GM21825 (cell line): Measurements from ENCODE around the gene TRIM32.
A peak's percentile ranks its signal among the peaks of the same experiment; 100 is the strongest.

Experiments used
- ATAC-seq: cut with Tn5 transposase; IDR thresholded peaks from one replicate; pipeline ENCODE4 v1.9.1; 2021; ENCODE audit warnings: mild to moderate bottlenecking, moderate library complexity; ENCODE audit not compliant: unreplicated experiment

The TRIM32 gene

DNA sequence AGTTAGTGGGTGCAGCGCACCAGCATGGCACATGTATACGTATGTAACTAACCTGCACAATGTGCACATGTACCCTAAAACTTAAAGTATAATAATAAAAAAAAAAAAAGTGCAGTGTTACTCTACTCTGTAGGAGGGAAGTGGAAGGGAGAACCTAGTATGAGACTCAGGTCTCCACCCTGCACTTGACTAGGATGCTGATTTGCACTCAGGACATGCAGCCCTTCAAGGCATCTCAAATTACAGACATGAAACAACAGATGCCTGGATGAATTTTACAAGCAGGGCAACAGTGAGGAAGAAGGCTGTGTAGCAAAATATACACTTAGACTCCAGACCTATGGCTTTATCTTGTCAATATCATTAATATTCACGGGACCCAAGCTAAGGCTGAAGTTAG is 16.5 kb downstream of the TRIM32 start:
- no peak for ATAC-seq

DNA sequence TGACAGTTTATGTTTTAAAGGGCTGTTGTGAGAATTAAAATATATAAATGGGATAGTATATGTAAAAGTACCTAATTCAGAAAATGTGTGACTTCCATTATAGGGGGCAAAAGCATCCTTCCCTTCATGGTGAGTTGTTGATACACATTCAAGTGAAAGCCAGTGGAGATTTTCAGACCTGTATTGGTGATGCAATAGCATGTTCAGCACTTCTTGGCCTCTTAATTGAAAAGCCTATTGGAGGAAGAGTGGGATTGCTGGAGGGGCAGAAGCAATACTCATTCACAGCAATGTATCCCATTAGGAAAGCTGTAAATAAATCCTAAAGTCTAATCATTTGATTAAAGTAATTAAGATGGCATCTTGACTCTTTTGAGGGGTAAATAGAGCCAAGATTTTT is 17.4 kb downstream of the TRIM32 start:
- ATAC-seq, result no peak

DNA sequence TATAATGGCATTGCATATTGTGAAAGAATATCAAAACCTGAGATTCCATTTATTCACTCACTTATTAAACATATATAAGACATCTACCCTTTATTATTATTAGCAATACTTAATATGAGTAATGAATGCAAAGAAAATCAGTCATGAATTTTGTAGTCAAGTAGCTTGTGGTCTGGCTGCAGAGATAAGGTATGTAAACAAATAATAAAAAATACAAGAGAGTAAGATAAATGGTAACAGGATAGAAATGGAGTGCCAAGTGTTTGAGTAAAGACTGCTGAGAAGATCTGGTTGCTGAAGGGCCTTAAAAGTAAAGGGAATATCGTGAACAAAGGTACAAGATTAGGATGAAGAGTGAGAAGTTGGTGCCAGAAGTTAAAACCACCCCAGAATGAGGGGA is 18.4 kb downstream of the TRIM32 start:
- no peak for ATAC-seq

DNA sequence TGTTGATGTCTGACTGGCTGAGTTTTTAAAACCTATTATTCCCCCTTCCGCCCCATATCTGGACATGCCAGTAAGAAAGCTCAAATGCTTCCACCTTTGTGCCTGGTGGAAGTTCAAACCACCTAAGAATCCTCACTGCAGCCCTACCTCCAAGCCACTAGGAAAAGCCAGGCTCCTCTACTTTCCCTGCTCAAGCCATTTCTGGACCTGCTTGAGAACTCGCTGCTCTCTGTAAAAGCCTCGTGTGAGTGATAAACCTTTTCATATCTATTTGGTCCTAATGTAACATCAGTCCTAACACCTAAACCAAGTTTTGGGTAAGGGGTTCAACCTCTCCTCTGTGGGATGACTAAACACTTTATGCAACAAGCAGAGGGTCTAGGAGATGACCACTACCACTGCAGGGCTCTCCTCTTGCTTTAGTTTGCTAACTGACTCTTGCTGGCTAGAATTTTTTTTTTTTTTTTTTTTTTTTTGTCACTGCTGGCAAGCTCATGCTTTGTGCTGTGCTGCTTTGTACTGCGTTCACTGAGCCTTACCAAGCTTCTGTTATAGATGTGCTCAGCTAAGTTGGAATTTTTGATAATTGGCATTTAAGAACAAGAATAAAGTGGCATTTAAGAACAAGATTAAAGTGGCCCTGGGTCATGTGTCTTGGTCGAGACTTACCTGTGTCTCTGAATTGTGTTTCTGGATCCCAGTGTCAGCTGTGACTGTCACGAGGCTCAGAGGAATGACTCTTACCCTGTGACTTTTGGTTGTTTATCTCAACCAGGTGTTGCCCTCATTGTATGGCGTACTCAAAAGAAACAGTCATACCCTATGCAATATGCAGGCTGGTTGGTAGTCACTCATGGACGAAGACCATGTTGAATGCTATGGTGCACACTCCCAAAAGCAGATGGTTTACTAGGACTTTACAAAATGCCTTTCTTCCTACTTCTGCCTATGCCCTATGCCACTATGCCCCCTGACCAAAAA is 19.5 kb downstream of the TRIM32 start:
- no peak for ATAC-seq

DNA sequence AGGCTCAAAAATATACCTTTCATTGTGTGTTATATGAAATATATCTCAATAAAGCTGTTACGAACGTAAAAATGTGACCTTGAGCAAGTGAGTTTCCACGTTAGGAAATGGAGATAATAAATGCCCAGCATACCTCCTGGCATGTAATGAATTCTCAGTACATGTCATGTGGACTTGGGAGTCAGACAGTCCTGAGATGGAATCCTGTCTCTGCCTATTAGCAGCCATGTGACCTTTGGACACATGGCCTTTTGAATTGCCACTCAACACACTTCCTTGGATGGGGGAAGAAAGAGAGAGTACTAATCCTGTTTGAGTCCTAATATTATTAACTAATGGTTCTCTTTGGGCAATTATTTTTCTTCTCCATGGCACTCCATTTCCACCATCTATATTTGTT is 25.7 kb downstream of the TRIM32 start:
- ATAC-seq, result no peak

DNA sequence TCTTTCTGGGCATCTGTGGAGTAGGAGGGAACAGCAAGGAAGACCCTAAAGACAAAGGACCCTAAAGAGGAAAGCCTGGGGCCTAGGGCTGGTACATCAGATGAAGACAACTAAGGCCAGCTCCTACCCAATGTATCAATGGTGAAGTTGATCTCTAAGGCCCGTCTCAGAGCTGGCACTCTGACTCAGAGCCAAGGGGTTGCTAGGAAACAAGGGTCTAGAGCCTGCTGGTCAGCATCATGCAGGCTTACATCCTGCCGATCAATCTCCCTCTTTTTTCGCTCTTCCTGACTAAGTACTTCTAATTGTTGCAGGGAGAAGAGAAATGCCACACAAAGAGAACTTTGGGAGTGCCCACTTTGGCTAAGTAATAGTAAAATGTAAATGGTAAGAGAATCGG is 26.2 kb downstream of the TRIM32 start:
- no peak for ATAC-seq

DNA sequence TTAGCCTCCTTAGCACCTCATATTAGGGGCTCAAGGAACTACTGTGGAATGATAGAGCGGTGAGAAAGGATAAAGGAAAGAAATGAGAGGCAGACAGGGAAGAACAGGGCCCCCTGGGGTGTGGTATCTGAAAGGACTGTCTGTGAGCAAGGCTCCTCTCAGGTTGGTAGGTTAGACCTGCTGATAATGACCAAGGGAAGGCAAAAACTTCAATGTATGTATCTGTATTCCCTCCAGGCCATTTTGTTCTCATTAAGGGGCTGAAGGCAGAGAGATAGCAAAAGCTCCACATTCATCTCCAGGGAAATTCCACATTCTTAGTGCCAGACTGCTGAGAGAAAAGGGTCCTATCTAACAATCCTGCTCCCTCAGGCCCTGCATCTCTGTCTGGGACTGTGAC is 28.6 kb downstream of the TRIM32 start:
- ATAC-seq, result no peak

DNA sequence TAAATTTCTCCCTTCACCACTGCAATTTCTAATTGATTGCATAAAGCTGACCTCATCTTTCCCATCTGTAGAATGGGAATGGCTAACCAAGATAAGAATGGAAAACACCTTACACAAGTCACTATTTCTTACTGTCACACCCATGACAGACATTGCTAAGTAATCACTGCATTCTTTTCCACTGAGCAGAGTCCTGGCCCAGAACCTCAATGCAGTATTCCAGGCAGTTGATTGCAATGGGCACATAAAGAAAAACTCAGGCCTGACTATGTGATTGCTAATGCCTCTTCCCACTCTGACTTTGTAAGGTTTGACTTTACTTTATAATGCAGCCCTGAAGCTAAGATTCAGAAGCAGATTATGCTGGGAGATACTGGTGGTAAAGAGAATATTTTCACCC is 29.3 kb downstream of the TRIM32 start:
- ATAC-seq, result no peak

DNA sequence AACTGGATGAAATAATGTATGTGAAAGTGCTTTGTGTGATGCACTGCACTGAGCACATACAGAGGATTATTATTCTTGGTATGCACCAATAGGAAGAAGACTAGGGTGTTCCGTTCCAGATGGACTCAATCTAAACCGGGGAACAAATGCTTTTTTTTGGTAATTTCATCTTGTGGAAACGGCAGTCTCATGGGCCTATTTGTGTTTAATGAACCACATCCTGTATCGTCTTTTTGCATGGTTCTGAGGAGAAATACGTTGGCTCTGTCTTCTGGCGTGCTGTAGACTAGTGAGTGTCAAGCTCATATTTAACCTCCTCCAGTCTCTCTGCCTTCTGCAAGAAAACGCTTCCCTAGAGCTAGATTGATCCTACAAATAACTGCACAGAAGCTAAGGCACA is 30.0 kb downstream of the TRIM32 start:
- no peak for ATAC-seq

DNA sequence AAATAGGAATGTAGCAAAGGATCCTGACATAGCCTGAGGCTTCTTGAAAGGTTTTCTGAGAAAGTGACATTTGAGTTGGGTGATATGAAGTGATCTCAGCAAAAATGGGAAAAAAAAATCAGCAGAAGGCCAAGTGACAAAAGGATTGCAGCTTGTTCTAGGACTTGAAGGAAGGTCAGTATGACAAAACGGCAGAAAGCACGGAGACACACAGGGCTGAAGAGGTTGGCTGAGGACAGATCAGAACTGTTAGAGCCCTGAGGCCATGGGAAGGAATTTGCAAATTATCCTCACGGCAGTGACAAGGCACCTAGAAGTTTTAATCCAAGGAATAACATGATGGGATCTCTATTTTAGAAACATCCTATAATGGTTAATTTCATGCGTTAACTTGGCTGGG is 31.0 kb downstream of the TRIM32 start:
- no peak for ATAC-seq

DNA sequence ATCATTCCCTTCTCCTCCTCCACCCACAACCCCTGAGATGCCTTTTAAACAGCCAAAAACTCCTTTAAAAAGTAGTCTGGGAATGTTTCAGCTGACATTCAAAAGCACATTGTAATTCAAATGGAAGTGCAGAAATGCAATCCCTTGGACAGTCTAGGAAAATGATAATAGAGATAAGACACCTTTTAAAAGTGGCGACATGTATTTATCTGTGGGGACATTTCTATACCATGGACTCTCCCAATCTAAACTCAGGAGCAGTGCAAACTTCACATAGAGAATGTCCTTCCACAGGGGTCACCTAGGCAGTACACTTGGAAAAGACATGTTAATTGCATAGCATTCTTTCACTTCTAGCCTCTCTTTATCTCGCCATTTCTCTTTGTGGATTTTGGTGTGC is 33.0 kb downstream of the TRIM32 start:
- ATAC-seq, result no peak

DNA sequence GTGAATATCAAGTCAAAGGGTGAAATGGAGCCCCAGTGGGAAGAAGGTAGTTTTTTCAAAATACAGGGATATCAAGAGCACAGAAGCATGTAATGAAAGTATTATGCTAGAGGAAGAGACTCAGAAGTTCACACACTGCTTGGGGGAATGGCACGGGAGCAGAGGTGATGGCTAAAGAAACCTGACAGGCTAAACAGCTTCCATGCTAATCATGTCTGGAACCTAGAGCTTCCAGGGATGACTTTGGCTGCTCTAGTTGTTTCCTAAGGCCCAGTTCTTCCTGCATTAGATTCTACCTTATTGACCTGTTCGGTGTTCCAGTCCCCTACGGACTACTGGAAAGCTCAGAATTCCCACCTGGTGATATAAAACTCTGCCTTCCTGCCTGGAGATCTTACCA is 34.3 kb downstream of the TRIM32 start:
- ATAC-seq, result no peak

DNA sequence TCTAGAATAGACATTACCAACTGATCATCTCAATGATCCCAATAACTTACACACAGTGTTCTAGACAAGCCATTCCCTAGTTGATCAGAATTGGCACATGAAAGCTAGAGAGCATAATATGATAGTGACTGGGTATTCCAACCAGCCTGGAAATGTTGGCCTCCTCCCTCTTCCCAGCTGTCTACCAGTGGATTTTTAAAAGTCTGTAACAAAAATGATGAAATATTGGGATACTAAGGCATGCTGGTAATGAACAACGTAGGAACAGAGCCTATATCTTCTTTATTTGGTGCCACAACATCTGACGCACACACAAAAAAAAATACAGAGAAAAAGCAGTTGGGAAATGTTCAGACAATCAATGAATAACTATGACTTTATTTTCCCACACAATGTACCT is 34.8 kb downstream of the TRIM32 start:
- no peak for ATAC-seq

DNA sequence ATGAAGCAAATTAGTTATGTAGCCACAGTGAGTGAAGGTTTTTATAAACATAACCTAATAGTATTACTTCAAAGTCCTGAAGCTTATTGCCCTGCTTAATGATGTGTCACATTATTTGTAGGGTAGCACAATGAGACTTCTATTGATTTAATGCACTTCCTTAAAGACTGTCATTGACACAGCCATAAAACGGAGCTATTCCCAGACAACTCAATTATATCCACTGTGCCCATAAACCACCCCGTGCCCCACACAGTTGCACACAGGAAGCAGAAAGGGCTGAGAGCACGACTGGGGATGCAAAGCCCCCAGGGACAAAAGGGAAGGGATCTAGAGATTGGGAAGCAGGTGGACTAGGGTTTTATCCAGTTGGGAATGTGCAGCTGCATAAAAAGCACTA is 37.0 kb downstream of the TRIM32 start:
- ATAC-seq, result no peak

DNA sequence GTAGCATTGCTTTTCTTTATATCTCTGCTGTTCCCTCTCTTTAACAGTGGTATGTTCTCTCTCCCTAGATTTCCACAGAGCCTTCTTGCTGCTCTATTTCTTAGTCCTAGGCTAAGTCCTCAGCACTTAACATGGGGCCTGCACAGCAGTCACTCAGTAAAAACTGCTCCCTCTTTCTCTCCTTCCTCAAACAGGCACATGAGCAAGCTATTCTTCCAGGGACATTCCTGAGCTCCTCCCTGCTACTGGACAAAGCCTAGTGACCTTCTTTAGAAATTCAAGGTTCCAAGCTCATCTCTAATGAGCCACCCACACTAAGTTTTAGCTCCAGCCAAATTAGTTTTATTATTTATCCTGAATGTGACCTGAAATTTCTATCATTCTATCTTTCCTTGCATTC is 39.5 kb downstream of the TRIM32 start:
- no peak for ATAC-seq

DNA sequence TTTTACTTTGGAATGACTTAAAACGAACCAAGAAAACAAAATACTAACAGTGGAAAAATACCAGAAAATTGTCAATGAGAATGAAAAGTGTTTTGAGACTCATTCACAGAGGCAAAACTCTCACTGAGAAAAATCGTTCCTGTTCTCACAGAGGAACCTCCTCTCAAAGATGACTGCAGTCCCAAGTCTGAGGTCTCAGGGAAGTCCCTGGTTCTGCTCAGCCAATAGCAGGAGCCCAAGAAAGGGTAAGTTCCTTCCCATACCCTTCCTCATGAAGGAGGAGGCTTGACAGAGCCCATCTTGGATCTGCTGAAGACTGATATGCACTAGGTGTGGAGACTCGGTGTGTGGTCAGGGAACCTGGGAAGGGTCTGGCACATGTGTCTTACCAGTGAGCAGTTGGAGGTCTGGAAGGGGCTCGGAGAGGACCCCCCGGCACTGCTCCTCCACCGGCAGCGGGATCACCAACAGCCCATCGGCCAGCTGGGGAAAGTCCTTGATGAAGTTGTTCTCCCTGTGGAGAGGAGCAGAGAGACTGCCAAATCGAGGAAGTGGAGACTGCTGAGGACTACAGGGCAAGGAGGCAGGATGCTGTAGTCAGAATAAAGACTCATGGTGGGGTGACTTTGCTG is 46.0 kb downstream of the TRIM32 start:
- no peak for ATAC-seq

DNA sequence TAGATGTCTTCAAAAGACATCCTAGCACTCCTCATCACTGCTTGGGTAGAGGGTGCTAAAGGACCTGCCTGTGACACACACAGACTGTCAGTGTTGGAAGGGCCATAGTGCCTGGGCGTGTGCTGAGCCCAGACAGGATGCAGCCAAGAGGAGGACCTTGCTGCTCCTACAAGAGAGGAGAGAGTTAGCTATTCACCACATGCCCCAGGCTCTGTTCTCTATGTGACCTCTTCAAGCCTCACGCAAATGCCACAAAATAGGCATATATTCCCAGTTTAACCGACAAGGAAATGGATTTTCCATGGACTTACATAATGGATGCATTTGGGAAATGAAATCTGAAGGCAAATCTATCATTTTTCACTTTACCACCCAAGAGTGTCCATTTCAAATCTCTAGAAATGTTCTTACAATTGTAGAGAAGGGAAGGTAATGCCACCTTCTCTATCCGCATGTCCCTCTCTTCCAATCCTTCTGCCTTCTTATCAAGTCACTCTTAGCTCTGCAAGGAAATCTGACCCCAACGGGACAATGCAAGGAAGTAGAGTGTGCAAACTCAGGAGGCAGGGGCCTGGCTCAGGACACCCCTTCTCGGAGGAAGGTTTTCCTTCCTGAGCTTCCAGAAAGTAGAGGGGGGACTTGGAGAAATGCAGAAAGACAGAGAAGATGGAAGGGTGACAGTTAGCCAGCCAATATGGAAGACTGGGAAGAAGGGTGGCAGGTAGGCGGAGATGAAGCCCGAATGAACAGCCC is 49.5 kb downstream of the TRIM32 start:
- no peak for ATAC-seq

DNA sequence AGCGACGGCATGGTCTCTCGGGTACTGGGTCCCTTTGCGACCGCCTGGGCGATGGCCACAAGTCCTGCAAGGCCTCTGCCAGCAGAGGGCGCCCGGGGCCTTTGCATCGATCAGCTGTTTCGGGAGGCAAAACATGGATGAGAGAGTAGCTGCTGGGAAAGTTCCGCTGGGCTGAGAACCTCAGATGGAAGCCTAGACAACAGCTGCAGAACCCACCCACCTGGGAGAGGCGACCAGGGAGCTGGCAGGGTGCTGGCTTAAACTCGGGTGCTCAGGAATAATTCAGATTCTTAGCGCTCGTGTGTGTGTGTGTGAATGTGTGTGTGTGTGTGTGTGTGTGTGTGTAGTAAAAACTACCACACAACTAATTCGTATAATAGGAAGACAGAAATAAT is 50.0 kb downstream of the TRIM32 start:
- ATAC-seq, result peak; percentile 70

DNA sequence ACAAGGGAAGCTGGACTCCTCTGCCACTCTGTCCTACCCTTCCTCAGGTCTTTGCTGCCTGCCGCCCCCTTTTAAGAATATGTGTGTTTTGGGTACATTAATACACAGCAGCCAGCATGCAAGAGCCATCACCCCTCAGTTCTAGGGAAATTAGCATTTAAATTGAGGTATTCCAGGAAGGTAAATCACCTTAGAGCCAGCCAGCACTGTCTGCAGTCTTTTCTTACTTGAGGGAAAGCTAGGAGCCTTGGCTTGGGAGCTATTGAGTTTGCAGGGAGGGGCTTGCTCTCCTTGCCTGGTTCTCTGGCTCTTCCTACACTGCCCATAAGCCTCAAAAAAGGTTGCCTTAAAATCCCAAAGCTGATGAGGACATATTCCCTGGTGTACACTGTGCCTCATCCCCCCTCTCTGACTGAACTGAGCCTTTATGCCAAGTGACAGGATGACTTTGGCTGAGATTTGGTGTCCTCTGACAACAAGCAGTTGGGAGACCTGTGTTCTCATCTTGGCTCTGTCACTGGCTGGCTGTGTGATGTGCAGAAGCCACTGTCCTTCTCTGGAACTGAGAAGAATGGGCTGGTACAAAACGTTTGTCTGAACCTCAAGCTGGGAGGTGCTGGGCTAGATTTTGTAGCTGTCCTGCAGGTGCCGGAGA is 54.1 kb downstream of the TRIM32 start:
- ATAC-seq, result no peak

DNA sequence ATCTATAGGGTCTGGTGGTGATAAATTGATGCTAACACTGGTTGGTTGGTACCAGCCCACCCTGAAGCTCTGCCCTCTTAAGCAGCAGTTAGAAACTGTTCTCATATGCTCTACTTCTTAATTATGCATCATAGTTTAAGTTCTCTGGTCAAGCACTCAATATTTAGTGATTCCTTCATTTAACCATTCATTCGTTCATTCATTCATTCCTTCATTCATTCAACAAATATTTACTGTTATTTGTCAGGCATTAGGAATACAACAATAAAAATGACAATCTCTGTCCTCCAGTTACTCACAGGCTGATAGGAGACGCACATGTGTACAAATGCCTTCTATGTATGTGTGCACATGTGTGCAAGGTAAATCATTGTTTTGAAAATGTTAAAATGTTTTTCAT is 54.6 kb downstream of the TRIM32 start:
- ATAC-seq, result no peak

DNA sequence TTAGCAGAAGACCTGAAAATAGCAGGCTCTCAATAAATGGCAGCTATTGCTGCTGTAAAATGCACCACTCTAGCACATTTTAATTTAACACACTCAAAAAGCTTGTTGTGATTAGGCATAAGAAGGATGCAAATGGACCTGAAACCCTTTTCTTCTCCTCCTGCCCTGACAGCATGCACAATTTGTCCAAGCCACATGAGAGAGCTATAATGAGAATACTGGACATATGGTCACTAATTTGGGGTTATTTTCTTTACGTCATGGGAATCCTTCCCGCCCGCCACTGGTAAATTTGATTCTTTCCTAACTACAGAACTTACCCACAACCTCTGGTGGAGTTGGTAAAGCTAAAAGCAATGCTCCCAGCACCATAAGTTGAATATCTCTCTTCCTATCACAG is 62.1 kb downstream of the TRIM32 start:
- ATAC-seq, result no peak
